IgD-negative memory B cell (primary cell): ENCODE data around the gene NPSR1. TPM values are rescaled to one million over a fixed set of nuclear protein-coding genes. Genes with fewer than 3 reads are reported as not detected.
"Not testable (repeated sequence)": the region's sequence is repeated elsewhere in the genome, so short reads cannot be mapped to it uniquely, and the experiment has no call there.

Experiments used
- H3K27ac Mint-ChIP-seq, 3 donors: one replicate each; pipeline ENCODE4 v1.8.0; 2020 to 2022; ENCODE audit warnings: mild to moderate bottlenecking in 3 of 3, mixed read lengths in 3 of 3, moderate library complexity in 1 of 3
- H3K27me3 Mint-ChIP-seq: one replicate; pipeline ENCODE4 v1.8.0; 2021; ENCODE audit warnings: mixed read lengths
- H3K36me3 Mint-ChIP-seq: one replicate; pipeline ENCODE4 v1.8.0; 2020; ENCODE audit warnings: mild to moderate bottlenecking, mixed read lengths
- H3K4me1 Mint-ChIP-seq, 3 donors: one replicate each; pipeline ENCODE4 v1.8.0; 2020 to 2022; ENCODE audit warnings: mixed read lengths in 3 of 3, mild to moderate bottlenecking in 1 of 3
- H3K4me3 Mint-ChIP-seq, 4 donors: one replicate each; pipeline ENCODE4 v1.8.0; 2020 to 2022; ENCODE audit warnings: mild to moderate bottlenecking in 4 of 4, mixed read lengths in 4 of 4, moderate library complexity in 3 of 4
- H3K9me3 Mint-ChIP-seq, 3 donors: one replicate each; pipeline ENCODE4 v1.8.0; 2020 to 2021; ENCODE audit warnings: mixed read lengths in 3 of 3, mild to moderate bottlenecking in 1 of 3
- polyA plus RNA-seq: library from polyadenylated mRNA; unstranded; fragments of 300-500 nt; fragmentation: Illumina TruSeq; gene quantifications from one replicate; pipeline ENCODE4 v1.2.3, GENCODE V29; 2021

Gene NPSR1, protein sequence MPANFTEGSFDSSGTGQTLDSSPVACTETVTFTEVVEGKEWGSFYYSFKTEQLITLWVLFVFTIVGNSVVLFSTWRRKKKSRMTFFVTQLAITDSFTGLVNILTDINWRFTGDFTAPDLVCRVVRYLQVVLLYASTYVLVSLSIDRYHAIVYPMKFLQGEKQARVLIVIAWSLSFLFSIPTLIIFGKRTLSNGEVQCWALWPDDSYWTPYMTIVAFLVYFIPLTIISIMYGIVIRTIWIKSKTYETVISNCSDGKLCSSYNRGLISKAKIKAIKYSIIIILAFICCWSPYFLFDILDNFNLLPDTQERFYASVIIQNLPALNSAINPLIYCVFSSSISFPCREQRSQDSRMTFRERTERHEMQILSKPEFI
- polyA plus RNA-seq, result not detected

DNA sequence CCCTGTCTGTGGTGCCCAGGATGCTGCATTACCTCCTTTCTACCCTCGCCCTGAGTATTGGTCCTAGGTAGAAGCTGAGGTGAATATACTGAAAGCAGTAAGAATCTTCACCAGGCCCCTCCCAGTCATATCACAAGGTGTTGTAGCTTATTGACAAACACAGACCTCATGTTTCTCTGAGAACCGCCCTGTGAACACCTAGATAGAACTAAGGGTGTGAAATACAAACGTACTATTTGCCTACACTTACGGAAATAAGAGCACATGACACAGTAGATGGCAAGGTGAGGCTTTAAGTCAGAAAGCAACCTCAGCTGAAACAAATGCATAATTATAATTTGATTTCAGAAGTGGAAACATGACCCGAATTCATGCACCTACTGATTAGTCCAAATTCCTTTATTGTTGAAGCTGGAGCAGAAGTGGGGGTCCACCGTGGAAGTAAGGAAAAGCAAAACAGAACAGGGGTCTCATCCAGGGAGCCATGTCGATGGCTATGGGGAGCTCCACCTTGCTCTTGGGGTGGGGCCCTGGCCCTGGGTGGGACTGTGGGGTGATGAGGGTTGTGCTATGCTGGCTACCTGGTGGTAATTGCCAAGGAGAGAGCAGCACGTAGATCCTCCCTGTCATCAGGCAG lies at the start of gene NPSR1:
NPSR1 (plus strand) TSS at position 587 of the 637 bp plus-strand sequence. CDS start 195 bp downstream, outside the sequence.
- Mint-ChIP-seq H3K27me3 (no peaks in the 10 kb centered on the region), H3K4me3 (no peak within 1 kb of the TSS), H3K4me1 (peaks cover 0 to 1% (median 0%) of the 10 kb centered on the region in 3 donors), H3K27ac (no peak within 1 kb of the TSS), H3K36me3 (no peaks in the 10 kb centered on the region), H3K9me3 (peaks cover 0 to 7% (median 4%) of the 10 kb centered on the region in 3 donors)

DNA sequence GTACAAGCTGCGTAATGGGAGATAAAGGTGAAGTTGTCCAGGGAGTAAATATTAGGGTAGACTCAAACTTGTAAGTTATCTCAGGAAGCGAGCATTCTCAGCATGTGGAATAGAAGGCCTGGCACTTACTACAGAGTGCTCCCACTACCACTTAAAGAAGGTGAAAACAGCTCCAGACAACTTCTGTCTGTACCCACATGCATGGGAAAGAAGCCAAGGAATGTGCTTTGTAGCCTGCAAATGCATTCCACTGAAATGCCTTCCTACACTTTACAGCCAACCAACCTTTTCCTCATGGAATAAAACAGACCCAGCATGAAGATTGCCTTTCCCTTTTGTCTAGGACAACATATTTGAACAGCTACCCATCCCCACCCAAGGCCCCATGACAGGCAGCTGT lies 45.4 kb upstream of the NPSR1 start:
- no peak overlapping the region for H3K4me3 Mint-ChIP-seq
- peaks cover 0 to 7% (median 0%) of the 10 kb centered on the region in 3 donors for H3K9me3 Mint-ChIP-seq
- no peaks in the 10 kb centered on the region for H3K27me3 Mint-ChIP-seq
- H3K4me1 Mint-ChIP-seq, result no peaks in the 10 kb centered on the region
- no peak overlapping the region for H3K27ac Mint-ChIP-seq
- H3K36me3 Mint-ChIP-seq, result no peaks in the 10 kb centered on the region

DNA sequence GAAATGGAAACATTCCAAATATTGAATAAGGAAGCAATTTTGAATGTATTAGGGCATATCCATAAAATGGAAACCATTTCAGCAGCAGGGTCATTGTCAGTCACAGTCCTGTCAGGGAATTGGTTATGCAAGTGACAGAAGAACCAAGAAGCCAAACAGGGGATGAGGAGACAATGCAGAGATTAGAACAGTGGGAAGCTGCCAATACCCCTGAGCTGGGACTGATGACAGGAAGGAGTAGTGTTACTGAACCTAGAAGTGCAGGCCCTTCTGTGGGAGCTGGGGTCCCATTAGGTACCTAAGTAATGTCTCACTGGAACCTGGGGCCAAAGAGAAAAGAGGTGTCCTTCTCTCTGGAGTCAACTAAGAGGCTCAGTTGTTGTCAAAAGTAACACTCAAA lies 37.6 kb upstream of the NPSR1 start:
- Mint-ChIP-seq H3K9me3 (peaks cover 0 to 3% (median 0%) of the 10 kb centered on the region in 3 donors), H3K36me3 (no peaks in the 10 kb centered on the region), H3K27me3 (no peaks in the 10 kb centered on the region), H3K4me1 (no peaks in the 10 kb centered on the region), H3K4me3 (peak overlapping the region in 1 of 4 donors; percentile 1), H3K27ac (no peak overlapping the region)

DNA sequence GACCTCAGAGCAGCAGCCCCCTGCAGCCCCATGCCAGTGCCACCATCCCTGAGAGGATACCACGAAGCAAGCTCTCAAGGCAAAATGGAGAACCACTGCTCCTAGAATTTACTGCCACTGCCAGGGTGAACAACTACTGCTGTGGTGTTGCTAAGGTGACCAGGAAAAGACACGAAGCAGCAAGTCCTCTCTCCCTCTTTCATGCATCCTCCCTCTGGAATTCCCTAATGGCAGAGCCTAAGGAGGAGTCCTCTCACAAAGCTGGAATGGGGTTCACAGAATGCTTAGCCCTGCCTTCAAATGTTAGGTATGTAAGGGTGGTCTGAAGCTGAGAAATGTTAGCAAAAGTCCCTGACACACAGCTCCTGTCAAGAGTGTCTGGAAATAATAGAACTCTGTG lies 35.8 kb upstream of the NPSR1 start:
- Mint-ChIP-seq H3K36me3 (no peaks in the 10 kb centered on the region), H3K9me3 (peaks cover 0 to 3% (median 1%) of the 10 kb centered on the region in 3 donors), H3K4me1 (no peaks in the 10 kb centered on the region), H3K27me3 (no peaks in the 10 kb centered on the region), H3K27ac (no peak overlapping the region), H3K4me3 (no peak overlapping the region)

DNA sequence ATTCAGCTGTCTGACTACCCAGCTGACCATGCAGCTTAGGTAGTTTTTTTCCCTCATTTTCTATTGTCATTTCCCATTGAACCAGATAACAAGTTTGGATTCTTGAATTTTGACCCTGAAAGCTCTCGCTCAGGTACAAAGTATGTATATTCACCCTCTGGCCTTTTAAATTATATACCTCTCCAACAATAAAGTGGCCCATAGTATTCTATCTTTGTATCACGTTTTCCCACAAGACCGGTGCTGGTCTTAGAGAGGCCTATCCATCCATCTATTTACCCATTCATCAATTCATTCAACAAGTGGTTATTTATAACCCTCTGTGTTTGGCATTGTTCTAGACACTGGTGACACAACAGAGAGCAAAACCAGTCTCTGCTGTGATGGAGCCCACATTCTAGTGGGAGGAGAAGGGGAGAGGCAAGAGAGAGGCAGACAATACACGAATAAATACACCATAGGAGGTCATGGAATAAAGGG lies 35.2 kb upstream of the NPSR1 start:
- H3K9me3 Mint-ChIP-seq, result peaks cover 0 to 3% (median 1%) of the 10 kb centered on the region in 3 donors
- no peaks in the 10 kb centered on the region for H3K36me3 Mint-ChIP-seq
- no peaks in the 10 kb centered on the region for H3K4me1 Mint-ChIP-seq
- H3K4me3 Mint-ChIP-seq, result no peak overlapping the region
- no peaks in the 10 kb centered on the region for H3K27me3 Mint-ChIP-seq
- H3K27ac Mint-ChIP-seq, result no peak overlapping the region

DNA sequence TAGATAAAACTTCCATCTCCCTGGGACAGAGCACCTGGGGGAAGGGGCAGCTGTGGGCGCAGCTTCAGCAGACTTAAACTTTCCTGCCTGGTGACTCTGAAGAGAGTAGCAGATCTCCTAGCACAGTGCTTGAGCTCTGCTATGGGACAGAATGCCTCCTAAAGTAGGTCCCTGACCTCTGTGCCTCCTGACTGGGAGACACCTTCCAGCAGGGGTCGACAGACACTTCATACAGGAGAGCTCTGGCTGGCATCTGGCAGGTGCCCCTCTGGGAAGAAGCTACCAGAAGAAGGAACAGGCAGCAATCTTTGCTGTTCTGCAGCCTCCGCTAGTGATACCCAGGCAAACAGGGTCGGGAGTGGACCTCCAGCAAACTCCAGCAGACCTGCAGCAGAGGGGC lies 29.4 kb upstream of the NPSR1 start:
- not testable (repeated sequence) for H3K9me3 Mint-ChIP-seq, H3K36me3 Mint-ChIP-seq, H3K27me3 Mint-ChIP-seq, H3K4me1 Mint-ChIP-seq, H3K27ac Mint-ChIP-seq, H3K4me3 Mint-ChIP-seq

DNA sequence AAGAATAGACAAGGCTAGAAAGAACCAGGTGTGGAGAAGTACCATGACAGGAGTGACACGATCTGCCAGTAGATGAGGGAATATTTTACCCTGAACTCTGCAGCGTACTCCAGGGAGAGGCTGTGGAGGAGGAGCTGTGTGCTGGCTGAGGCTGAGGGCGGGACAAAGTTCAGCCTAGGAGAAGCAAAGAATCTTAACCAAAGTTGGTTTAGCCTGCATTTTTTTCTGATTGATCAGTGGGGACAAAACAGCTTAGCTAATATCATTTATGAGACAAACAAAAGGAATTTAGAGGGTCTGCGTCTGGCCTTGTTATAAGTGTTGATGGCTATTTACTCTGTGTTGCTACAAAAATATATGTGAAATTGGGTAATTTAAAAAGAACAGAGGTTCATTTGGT lies 5.2 kb upstream of the NPSR1 start:
- H3K4me1 Mint-ChIP-seq, result no peaks in the 10 kb centered on the region
- peaks cover 0 to 5% (median 0%) of the 10 kb centered on the region in 3 donors for H3K9me3 Mint-ChIP-seq
- H3K27me3 Mint-ChIP-seq, result no peaks in the 10 kb centered on the region
- H3K36me3 Mint-ChIP-seq, result no peaks in the 10 kb centered on the region
- peak overlapping the region in 1 of 3 donors; percentile 36 for H3K27ac Mint-ChIP-seq
- no peak overlapping the region for H3K4me3 Mint-ChIP-seq

DNA sequence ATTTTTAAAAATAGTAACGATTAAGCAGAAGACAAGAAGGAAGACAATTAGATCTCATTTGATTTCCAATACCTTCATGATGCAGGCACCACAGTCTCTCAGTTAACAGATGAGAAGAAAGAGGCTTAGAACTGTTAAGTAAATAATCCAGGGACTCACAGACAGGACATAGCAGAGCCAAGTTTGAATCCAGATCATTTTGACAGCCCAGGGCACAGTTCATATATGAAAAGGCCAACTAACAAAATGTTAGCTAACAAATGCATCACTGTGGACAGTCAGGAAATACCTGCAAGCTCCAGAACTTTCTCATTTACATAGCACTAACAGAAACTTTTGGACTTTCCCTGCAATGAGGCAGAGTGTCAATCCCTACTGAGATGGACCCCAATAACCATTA lies 4.2 kb upstream of the NPSR1 start:
- Mint-ChIP-seq H3K4me3 (no peak overlapping the region), H3K27me3 (no peaks in the 10 kb centered on the region), H3K4me1 (no peaks in the 10 kb centered on the region), H3K36me3 (no peaks in the 10 kb centered on the region), H3K27ac (no peak overlapping the region), H3K9me3 (peaks cover 0 to 5% (median 0%) of the 10 kb centered on the region in 3 donors)

DNA sequence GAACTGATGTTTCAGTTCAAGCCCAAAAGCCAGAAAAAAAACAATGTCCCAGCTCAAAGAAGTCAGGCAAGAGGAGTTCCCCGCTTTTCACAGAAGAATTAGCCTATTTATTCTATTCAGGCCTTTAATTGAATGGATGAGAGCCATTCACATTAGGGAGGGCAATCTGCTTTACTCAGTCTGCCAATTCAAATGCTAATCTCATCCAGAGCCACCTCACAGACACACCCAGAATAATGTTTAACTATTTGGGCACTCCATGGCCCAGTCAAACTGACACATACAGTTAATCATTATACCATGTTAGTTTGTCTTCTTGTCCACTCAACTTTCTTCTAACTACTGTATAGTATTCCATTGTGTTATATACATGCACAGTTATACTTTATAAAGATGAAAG lies 2.6 kb upstream of the NPSR1 start:
- peaks cover 0 to 3% (median 0%) of the 10 kb centered on the region in 3 donors for H3K9me3 Mint-ChIP-seq
- no peaks in the 10 kb centered on the region for H3K4me1 Mint-ChIP-seq
- no peak overlapping the region for H3K27ac Mint-ChIP-seq
- no peaks in the 10 kb centered on the region for H3K27me3 Mint-ChIP-seq
- no peaks in the 10 kb centered on the region for H3K36me3 Mint-ChIP-seq
- H3K4me3 Mint-ChIP-seq, result no peak overlapping the region

DNA sequence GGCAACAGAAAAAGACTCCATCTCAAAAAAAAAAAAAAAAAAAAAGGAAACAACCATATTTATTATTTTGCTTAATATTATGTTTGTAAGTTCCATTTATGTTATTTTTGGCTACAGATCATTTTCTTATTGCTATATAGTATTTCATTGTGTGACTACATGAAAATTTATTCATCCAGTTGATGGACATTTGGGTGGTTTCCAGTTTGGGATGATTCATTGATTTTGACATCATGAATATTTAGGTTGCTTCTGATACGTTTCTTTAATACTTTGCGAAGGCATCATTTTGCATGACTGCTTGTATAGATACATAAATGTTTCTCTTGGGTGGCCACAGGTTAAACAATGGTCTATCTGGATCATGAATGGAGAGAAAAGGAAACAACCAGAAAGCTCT lies 2.0 kb upstream of the NPSR1 start:
- Mint-ChIP-seq H3K27ac (no peak overlapping the region), H3K27me3 (no peaks in the 10 kb centered on the region), H3K4me3 (no peak overlapping the region), H3K9me3 (peaks cover 0 to 7% (median 4%) of the 10 kb centered on the region in 3 donors), H3K4me1 (no peaks in the 10 kb centered on the region), H3K36me3 (no peaks in the 10 kb centered on the region)

DNA sequence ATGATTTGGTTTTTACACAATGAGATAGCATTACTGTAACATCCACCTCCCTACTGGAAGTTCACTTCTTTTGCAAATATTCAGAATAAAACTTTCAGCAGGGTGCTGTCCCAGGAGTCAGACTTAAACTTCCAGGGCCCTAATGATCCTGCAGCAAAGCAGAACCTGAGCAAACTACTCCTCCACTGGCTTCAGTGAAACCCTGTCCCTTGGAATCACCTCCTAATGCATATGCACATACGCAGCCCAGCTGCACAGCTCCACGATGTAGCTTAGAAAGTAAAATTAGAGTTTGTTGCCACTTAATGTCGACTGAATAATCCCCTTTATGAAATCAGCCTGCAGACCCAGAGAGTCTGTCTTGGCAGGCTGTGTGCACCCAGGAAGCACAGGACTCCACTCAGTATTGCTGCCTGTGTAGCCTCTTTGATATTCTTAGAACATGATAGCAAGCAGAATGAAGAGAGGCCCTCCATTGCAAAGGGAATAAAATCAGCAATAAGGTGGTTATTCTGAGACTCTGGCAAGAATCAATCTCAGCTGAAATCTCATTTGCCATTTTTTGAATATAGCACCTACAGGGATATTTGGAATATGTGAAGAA lies 1.6 kb downstream of the NPSR1 start:
- peaks cover 0 to 7% (median 4%) of the 10 kb centered on the region in 3 donors for H3K9me3 Mint-ChIP-seq
- H3K4me3 Mint-ChIP-seq, result no peak overlapping the region
- no peaks in the 10 kb centered on the region for H3K27me3 Mint-ChIP-seq
- H3K27ac Mint-ChIP-seq, result no peak overlapping the region
- H3K36me3 Mint-ChIP-seq, result no peaks in the 10 kb centered on the region
- H3K4me1 Mint-ChIP-seq, result peaks cover 0 to 1% (median 0%) of the 10 kb centered on the region in 3 donors

DNA sequence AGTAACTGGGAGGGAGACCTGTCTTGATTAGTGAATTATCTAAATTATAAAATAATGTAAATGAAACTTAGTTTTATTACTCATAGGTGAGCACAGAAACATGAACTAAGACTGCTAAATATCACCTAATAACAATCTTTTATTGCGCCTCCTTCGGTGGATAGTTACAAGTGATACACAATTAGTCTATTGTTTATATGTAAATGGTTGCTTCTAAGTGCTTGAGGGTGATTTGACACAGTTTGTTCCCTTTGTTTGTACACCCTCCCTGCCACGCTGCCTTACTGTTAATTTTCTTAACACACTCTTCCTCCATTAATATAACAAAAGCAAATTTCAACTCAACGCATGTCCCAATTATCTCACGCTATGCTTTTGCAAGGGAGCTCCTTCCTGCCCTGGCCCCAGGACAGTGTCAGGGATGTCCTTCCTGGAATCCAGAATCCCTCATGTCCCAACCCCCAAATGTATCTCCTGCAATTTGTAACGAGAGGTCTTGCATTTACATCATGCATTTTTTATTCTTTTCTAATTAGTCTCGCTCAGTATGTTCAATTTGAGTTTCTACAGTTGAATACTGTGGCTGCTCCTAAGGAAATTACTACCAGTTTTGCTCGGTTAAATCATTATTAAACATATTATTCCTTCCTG lies 4.2 kb downstream of the NPSR1 start:
- Mint-ChIP-seq H3K9me3 (peaks cover 3 to 4% (median 4%) of the 10 kb centered on the region in 3 donors), H3K4me1 (peaks cover 0 to 1% (median 0%) of the 10 kb centered on the region in 3 donors), H3K36me3 (no peaks in the 10 kb centered on the region), H3K27ac (no peak overlapping the region), H3K4me3 (no peak overlapping the region), H3K27me3 (no peaks in the 10 kb centered on the region)

DNA sequence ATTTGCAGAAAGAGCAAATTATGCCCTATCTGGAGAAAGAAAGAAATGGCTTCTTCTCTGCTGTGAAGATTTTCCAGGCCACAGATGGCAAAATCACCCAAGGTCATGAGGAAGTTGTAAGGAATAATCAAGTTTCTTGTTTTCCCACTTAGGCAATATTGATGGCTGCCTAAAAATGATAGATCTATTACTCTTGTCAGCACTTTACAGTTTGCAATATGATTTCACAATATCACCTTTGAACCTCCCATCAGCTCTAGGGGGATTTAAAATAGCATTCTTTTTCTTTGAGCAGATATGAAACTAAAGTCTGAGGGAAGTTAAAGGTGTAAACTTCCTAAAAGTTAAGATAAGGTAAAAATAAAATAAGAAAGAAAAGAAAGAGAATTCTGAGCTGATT lies 6.7 kb downstream of the NPSR1 start:
- Mint-ChIP-seq H3K4me1 (peaks cover 0 to 1% (median 0%) of the 10 kb centered on the region in 3 donors), H3K27me3 (no peaks in the 10 kb centered on the region), H3K27ac (no peak overlapping the region), H3K4me3 (no peak overlapping the region), H3K36me3 (no peaks in the 10 kb centered on the region), H3K9me3 (peaks cover 3 to 4% (median 4%) of the 10 kb centered on the region in 3 donors)

DNA sequence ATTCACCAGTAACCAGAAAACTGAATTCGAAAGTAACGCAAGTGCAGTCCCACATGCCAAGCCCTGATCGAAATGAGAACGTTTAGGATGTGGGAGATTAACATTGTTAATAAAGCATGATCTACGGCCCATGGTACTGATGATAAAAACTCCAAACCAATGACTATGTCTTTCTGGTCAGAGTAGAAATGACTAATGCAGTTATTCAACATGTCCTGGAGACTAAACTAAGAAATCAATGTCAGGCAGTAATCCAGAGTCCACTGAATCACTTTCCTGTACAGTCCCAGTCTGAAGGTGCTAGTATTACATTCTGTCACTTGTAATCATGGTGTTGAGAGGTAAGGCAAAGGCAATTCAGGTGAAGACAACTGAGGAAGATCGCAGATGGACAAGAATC lies 14.4 kb downstream of the NPSR1 start:
- Mint-ChIP-seq H3K36me3 (no peaks in the 10 kb centered on the region), H3K4me1 (no peaks in the 10 kb centered on the region), H3K27ac (no peak overlapping the region), H3K27me3 (no peaks in the 10 kb centered on the region), H3K9me3 (no peaks in the 10 kb centered on the region), H3K4me3 (no peak overlapping the region)

DNA sequence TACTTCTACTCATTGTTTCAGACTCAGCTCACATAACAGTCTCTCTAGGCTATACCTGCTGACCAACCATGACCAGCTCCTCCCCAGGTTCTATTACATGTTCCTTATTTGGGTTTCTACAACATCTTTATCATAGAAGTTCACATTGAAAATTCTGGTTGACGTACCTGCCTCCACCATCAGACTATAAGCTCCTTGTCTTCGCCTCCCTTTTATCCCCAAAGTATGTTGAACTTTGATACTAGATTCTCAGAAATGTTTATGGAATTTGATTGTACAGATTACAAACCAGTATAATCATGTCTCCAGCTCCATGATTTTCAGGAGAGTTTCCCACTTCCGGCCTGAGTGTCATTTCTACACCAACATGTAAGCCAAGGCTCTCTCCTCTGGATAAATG lies 15.0 kb downstream of the NPSR1 start:
- no peaks in the 10 kb centered on the region for H3K4me1 Mint-ChIP-seq
- no peak overlapping the region for H3K27ac Mint-ChIP-seq
- no peak overlapping the region for H3K4me3 Mint-ChIP-seq
- no peaks in the 10 kb centered on the region for H3K27me3 Mint-ChIP-seq
- no peaks in the 10 kb centered on the region for H3K36me3 Mint-ChIP-seq
- no peaks in the 10 kb centered on the region for H3K9me3 Mint-ChIP-seq
